ENCODE results near the gene SERTAD4.
"Not testable (repeated sequence)": the region's sequence is repeated elsewhere in the genome, so short reads cannot be mapped to it uniquely, and the experiment has no call there.

Gene SERTAD4

GRCh38 chr1:210262167-210262896 lies 29.7 kb downstream of the SERTAD4 start:
- no peak for DNase-seq

- no peak for DNase-seq
Observed at GRCh38 chr1:210262897-210263272, 30.3 kb downstream of the SERTAD4 start.

- DNase-seq = no peak
Observed at GRCh38 chr1:210263963-210264362, 31.4 kb downstream of the SERTAD4 start.

GRCh38 chr1:210264496-210265380 lies 32.1 kb downstream of the SERTAD4 start:
- no peak for DNase-seq

GRCh38 chr1:210265392-210265955 lies 32.9 kb downstream of the SERTAD4 start:
- DNase-seq = not testable (repeated sequence)

GRCh38 chr1:210269981-210270380 lies 37.4 kb downstream of the SERTAD4 start:
- no peak for DNase-seq

- DNase-seq = no peak
Observed at GRCh38 chr1:210272666-210273065, 40.1 kb downstream of the SERTAD4 start.

GRCh38 chr1:210280221-210280620 lies 47.6 kb downstream of the SERTAD4 start:
- no peak for DNase-seq

GRCh38 chr1:210288116-210288515 lies 55.5 kb downstream of the SERTAD4 start:
- DNase-seq = no peak

- no peak for DNase-seq
Observed at GRCh38 chr1:210289248-210289647, 56.7 kb downstream of the SERTAD4 start.

- no peak for DNase-seq
Observed at GRCh38 chr1:210291081-210291764, 58.6 kb downstream of the SERTAD4 start.

GRCh38 chr1:210291786-210292230 lies 59.2 kb downstream of the SERTAD4 start:
- no peak for DNase-seq

GRCh38 chr1:210292231-210292871 lies 59.8 kb downstream of the SERTAD4 start:
- DNase-seq = no peak

GRCh38 chr1:210293171-210293607 lies 60.6 kb downstream of the SERTAD4 start:
- no peak for DNase-seq

- no peak for DNase-seq
Observed at GRCh38 chr1:210294999-210295745, 62.6 kb downstream of the SERTAD4 start.

Measured in SHP77 (cell line).